Measurements from ENCODE around the gene LNPEP. TPM values are rescaled to one million over a fixed set of nuclear protein-coding genes. Genes with fewer than 3 reads are reported as not detected.

The LNPEP gene
- total RNA-seq, 3 donors from 2014 or later: 64.6 to 71.2 (median 65.1) TPM

GRCh38 chr5:96984506-96985192 is 48.8 kb downstream of the LNPEP start:
- Histone ChIP-seq H3K27me3 (no peaks in the 10 kb centered on the region), H3K4me3 (no peak overlapping the region), H3K4me1 (no peaks in the 10 kb centered on the region), H3K9me3 (no peaks in the 10 kb centered on the region), H3K36me3 (no peaks in the 10 kb centered on the region), H3K27ac (no peak overlapping the region)
- TF ChIP-seq POLR2A (IDR thresholded peaks at IDR 0.05) (no peak), CTCF (IDR thresholded peaks at IDR 0.05) (no peak), POLR2AphosphoS5 (IDR thresholded peaks at IDR 0.05) (no peak)
- intact Hi-C loops (cut with DNase I; ENCODE audit: low total_unique reads): no loop called here
- DNase-seq (ENCODE audit: low spot score in 2 of 2): no peak

GRCh38 chr5:96986450-96986849 is 50.6 kb downstream of the LNPEP start:
- no peaks in the 10 kb centered on the region for H3K27me3 ChIP-seq
- no peak overlapping the region for H3K27ac ChIP-seq
- intact Hi-C loops (cut with DNase I; ENCODE audit: low total_unique reads): no loop called here
- no peak for DNase-seq (ENCODE audit: low spot score in 2 of 2)
- H3K9me3 ChIP-seq: no peaks in the 10 kb centered on the region
- H3K4me3 ChIP-seq: no peak overlapping the region
- TF ChIP-seq POLR2AphosphoS5 (IDR thresholded peaks at IDR 0.05) (no peak), CTCF (IDR thresholded peaks at IDR 0.05) (no peak), POLR2A (IDR thresholded peaks at IDR 0.05) (no peak)
- no peaks in the 10 kb centered on the region for H3K36me3 ChIP-seq
- no peaks in the 10 kb centered on the region for H3K4me1 ChIP-seq

- no peaks in the 10 kb centered on the region for H3K4me1 ChIP-seq
- intact Hi-C loops (cut with DNase I; ENCODE audit: low total_unique reads): no loop called here
- DNase-seq (ENCODE audit: low spot score in 2 of 2): no peak
- no peaks in the 10 kb centered on the region for H3K9me3 ChIP-seq
- H3K27me3 ChIP-seq: no peaks in the 10 kb centered on the region
- TF ChIP-seq POLR2A (IDR thresholded peaks at IDR 0.05): no peak
- TF ChIP-seq POLR2AphosphoS5 (IDR thresholded peaks at IDR 0.05): no peak
- no peak for TF ChIP-seq CTCF (IDR thresholded peaks at IDR 0.05)
- no peak overlapping the region for H3K4me3 ChIP-seq
- H3K36me3 ChIP-seq: no peaks in the 10 kb centered on the region
- H3K27ac ChIP-seq: no peak overlapping the region
These were observed 54.2 kb downstream of the LNPEP start for GRCh38 chr5:96990102-96990501.

- intact Hi-C loops (cut with DNase I; ENCODE audit: low total_unique reads): no loop called here
- no peak overlapping the region for H3K4me3 ChIP-seq
- DNase-seq (ENCODE audit: low spot score in 2 of 2): no peak
- no peaks in the 10 kb centered on the region for H3K9me3 ChIP-seq
- H3K36me3 ChIP-seq: no peaks in the 10 kb centered on the region
- no peaks in the 10 kb centered on the region for H3K4me1 ChIP-seq
- H3K27me3 ChIP-seq: no peaks in the 10 kb centered on the region
- no peak overlapping the region for H3K27ac ChIP-seq
- no peak for TF ChIP-seq CTCF (IDR thresholded peaks at IDR 0.05)
- TF ChIP-seq POLR2AphosphoS5 (IDR thresholded peaks at IDR 0.05): no peak
- no peak for TF ChIP-seq POLR2A (IDR thresholded peaks at IDR 0.05)
These were observed 55.8 kb downstream of the LNPEP start for GRCh38 chr5:96991708-96992107.

GRCh38 chr5:96993760-96994159 is 57.9 kb downstream of the LNPEP start:
- Histone ChIP-seq H3K4me1 (no peaks in the 10 kb centered on the region), H3K4me3 (no peak overlapping the region), H3K9me3 (no peaks in the 10 kb centered on the region), H3K27me3 (no peaks in the 10 kb centered on the region), H3K27ac (no peak overlapping the region), H3K36me3 (no peaks in the 10 kb centered on the region)
- TF ChIP-seq CTCF (IDR thresholded peaks at IDR 0.05): no peak
- TF ChIP-seq POLR2A (IDR thresholded peaks at IDR 0.05): no peak
- TF ChIP-seq POLR2AphosphoS5 (IDR thresholded peaks at IDR 0.05): no peak
- intact Hi-C loops (cut with DNase I; ENCODE audit: low total_unique reads): no loop called here
- DNase-seq (ENCODE audit: low spot score in 2 of 2): no peak

All from breast epithelium (tissue), 4 donors.